Ishikawa (cell line): Measurements from ENCODE around the gene PLEKHA6.

Experiments used
- CREB1 ChIP-seq: IDR thresholded peaks from 2 replicates; pipeline ENCODE4 v1.6.1; 2012; ENCODE audit warnings: low read depth
- MAX ChIP-seq: IDR thresholded peaks from 2 replicates; pipeline ENCODE4 v1.6.1; 2012
- RAD21 ChIP-seq: IDR thresholded peaks from 2 replicates; pipeline ENCODE4 v1.6.1; 2012; ENCODE audit warnings: low read depth
- TAF1 ChIP-seq: IDR thresholded peaks from 2 replicates; pipeline ENCODE4 v1.6.1; 2012; ENCODE audit warnings: low read depth, mild to moderate bottlenecking
- USF1 ChIP-seq: IDR thresholded peaks from 2 replicates; pipeline ENCODE4 v1.6.1; 2012
- ZBTB7A ChIP-seq: IDR thresholded peaks from 2 replicates; pipeline ENCODE4 v1.6.1; 2012; ENCODE audit warnings: low read depth

- no peak for TF ChIP-seq USF1
- no peak for TF ChIP-seq CREB1
- no peak for TF ChIP-seq ZBTB7A
- no peak for TF ChIP-seq RAD21
- no peak for TF ChIP-seq TAF1
- TF ChIP-seq MAX: no peak
Measured at GRCh38 chr1:204338360-204338759, 21.4 kb downstream of the PLEKHA6 start.
